ENCODE data around the gene PCDH9. TPM values are rescaled to one million over a fixed set of nuclear protein-coding genes. Genes with fewer than 3 reads are reported as not detected.

The PCDH9 gene
- total RNA-seq, 1 donor from 2014 or later: 3.7 TPM

DNA sequence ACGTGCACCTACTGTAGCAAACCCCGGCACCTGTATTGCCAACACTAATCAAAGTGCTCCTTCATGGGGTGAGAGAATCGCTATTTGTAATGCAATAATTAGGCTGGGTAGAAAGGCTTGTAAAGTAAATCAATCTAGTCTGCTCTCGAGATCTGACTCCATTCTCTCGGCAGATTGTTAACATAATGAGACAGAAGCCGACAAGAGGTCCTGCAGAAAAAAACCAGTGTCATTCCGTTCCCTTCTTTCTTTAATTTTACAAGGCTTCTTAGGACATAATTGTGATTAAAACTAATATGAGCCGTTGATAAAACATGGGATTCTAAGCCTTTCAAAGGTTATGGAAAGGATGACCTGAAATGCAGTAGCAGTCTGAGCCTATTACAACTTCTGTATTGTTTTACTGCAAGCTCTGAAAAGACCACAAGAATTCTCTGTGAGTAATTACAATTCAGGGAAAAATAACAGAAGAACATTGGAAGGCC lies 530.0 kb downstream of the PCDH9 start:
- Histone ChIP-seq H3K27ac (no peak overlapping the region), H3K36me3 (no peaks in the 10 kb centered on the region), H3K9me3 (no peaks in the 10 kb centered on the region), H3K27me3 (no peaks in the 10 kb centered on the region), H3K4me3 (no peak overlapping the region), H3K4me1 (no peaks in the 10 kb centered on the region)
- DNase-seq (ENCODE audit: extremely low spot score in 2 of 2): no peak
- intact Hi-C loops (cut with DNase I): no loop called here
- no peak for TF ChIP-seq POLR2A (IDR thresholded peaks at IDR 0.05)
- TF ChIP-seq POLR2AphosphoS5 (IDR thresholded peaks at IDR 0.05; ENCODE audit: insufficient read depth in 1 of 2, low read depth in 1 of 2): no peak
- TF ChIP-seq, protein P1, sequence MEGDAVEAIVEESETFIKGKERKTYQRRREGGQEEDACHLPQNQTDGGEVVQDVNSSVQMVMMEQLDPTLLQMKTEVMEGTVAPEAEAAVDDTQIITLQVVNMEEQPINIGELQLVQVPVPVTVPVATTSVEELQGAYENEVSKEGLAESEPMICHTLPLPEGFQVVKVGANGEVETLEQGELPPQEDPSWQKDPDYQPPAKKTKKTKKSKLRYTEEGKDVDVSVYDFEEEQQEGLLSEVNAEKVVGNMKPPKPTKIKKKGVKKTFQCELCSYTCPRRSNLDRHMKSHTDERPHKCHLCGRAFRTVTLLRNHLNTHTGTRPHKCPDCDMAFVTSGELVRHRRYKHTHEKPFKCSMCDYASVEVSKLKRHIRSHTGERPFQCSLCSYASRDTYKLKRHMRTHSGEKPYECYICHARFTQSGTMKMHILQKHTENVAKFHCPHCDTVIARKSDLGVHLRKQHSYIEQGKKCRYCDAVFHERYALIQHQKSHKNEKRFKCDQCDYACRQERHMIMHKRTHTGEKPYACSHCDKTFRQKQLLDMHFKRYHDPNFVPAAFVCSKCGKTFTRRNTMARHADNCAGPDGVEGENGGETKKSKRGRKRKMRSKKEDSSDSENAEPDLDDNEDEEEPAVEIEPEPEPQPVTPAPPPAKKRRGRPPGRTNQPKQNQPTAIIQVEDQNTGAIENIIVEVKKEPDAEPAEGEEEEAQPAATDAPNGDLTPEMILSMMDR (IDR thresholded peaks at IDR 0.05): no peak

DNA sequence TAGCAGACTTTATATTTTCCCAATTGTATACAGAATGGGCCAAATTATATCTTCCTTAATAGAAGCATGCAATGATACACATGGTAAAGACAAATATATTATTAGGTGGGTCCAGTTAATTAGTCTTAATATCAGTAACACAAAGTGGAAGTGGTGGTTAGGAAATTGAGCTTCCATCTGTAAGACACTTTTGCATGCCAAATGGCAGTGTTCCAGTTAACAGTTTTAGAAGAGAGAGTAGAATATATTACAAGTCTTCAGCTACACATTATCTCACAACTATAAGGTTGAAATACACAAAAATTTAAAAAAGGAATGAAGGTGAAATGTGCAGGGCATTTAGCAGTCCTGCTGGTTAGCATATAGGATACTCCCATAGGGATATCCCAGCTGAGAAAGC lies 536.5 kb downstream of the PCDH9 start:
- no peak overlapping the region for H3K27ac ChIP-seq
- H3K27me3 ChIP-seq: no peaks in the 10 kb centered on the region
- TF ChIP-seq, protein P1 (IDR thresholded peaks at IDR 0.05): no peak
- no peak for TF ChIP-seq POLR2AphosphoS5 (IDR thresholded peaks at IDR 0.05; ENCODE audit: insufficient read depth in 1 of 2, low read depth in 1 of 2)
- TF ChIP-seq POLR2A (IDR thresholded peaks at IDR 0.05): no peak
- no peaks in the 10 kb centered on the region for H3K4me1 ChIP-seq
- no peaks in the 10 kb centered on the region for H3K36me3 ChIP-seq
- intact Hi-C loops (cut with DNase I): no loop called here
- no peaks in the 10 kb centered on the region for H3K9me3 ChIP-seq
- no peak for DNase-seq (ENCODE audit: extremely low spot score in 2 of 2)
- no peak overlapping the region for H3K4me3 ChIP-seq

DNA sequence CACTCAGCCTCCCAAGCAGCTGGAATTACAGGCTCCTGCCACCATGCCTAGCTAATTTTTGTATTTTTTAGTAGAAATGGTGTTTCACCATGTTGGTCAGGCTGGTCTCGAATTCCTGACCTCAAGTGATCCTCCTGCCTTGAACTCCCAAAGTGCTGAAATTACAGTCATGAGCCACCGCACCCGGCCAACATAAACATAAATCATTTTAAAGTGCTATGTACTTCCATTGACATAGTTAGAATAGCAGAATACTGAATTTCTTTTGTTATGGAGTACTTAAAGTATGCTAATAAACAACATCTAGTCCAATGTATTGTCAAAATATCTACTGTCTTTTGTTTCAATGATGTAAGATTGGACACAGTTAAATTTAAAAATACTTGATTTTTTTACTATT lies 539.0 kb downstream of the PCDH9 start:
- Histone ChIP-seq H3K27ac (no peak overlapping the region), H3K4me3 (no peak overlapping the region), H3K36me3 (no peaks in the 10 kb centered on the region), H3K4me1 (no peaks in the 10 kb centered on the region), H3K9me3 (no peaks in the 10 kb centered on the region), H3K27me3 (no peaks in the 10 kb centered on the region)
- TF ChIP-seq POLR2AphosphoS5 (IDR thresholded peaks at IDR 0.05; ENCODE audit: insufficient read depth in 1 of 2, low read depth in 1 of 2) (no peak), POLR2A (IDR thresholded peaks at IDR 0.05) (no peak)
- TF ChIP-seq, protein P1 (IDR thresholded peaks at IDR 0.05): no peak
- intact Hi-C loops (cut with DNase I): no loop called here
- DNase-seq (ENCODE audit: extremely low spot score in 2 of 2): no peak

DNA sequence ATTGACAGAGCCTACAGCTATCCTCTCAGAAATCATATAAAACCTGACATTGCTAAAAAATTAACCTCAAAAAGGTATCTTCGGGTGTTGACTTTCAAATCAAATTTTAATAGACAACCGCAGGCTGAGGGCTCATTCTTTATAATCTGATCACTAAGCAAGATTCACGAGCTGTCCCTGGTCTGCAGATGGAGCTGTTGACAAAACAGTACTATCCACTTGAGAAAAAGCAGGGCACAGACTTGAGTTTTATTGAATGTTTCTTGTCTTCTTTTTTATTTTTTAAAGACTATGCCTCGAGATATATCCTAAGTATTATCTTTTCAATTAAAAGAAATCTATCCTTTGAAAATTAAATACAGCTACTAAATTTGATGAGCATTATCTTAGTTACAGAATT lies 540.5 kb downstream of the PCDH9 start:
- Histone ChIP-seq H3K27me3 (no peaks in the 10 kb centered on the region), H3K4me1 (no peaks in the 10 kb centered on the region), H3K4me3 (no peak overlapping the region), H3K27ac (no peak overlapping the region), H3K36me3 (no peaks in the 10 kb centered on the region), H3K9me3 (no peaks in the 10 kb centered on the region)
- TF ChIP-seq, protein P1 (IDR thresholded peaks at IDR 0.05): no peak
- TF ChIP-seq POLR2AphosphoS5 (IDR thresholded peaks at IDR 0.05; ENCODE audit: insufficient read depth in 1 of 2, low read depth in 1 of 2): no peak
- DNase-seq (ENCODE audit: extremely low spot score in 2 of 2): no peak
- intact Hi-C loops (cut with DNase I): no loop called here

DNA sequence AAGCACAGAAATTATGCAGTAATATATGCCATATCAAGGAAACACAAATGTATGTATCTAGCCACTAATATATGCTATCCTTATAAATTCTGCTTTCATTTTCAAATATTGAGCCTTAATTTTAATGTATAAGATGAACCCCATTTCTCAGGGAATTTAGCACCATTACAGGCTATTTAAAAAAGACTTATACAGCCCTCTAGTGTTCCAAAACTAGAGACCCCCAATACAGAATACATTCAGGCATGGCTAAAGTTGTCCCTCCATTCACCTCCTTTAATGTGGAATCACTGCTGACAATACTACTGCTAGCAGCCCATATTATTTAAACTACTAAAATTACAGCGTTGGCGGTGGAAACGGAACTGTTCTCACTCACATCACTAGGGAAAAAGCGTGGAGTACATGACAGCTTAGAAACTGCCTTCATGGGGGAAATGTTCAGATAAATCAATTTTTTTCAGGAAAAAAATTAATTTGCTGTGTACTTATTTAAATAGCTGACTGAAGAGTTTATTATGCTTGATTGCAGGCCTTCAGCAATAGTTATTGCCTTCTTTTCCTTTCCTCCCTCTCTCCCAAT lies 541.0 kb downstream of the PCDH9 start:
- Histone ChIP-seq H3K4me3 (no peak overlapping the region), H3K9me3 (no peaks in the 10 kb centered on the region), H3K36me3 (no peaks in the 10 kb centered on the region), H3K27me3 (no peaks in the 10 kb centered on the region), H3K4me1 (no peaks in the 10 kb centered on the region), H3K27ac (no peak overlapping the region)
- no peak for DNase-seq (ENCODE audit: extremely low spot score in 2 of 2)
- TF ChIP-seq POLR2A (IDR thresholded peaks at IDR 0.05) (no peak), POLR2AphosphoS5 (IDR thresholded peaks at IDR 0.05; ENCODE audit: insufficient read depth in 1 of 2, low read depth in 1 of 2) (no peak)
- TF ChIP-seq, protein P1 (IDR thresholded peaks at IDR 0.05): no peak
- intact Hi-C loops (cut with DNase I): no loop called here
